ENCODE results near the gene RIMS4. TPM values are rescaled to one million over a fixed set of nuclear protein-coding genes. Genes with fewer than 3 reads are reported as not detected.

RIMS4 gene
- polyA plus RNA-seq, 1 experiment, result not detected

DNA sequence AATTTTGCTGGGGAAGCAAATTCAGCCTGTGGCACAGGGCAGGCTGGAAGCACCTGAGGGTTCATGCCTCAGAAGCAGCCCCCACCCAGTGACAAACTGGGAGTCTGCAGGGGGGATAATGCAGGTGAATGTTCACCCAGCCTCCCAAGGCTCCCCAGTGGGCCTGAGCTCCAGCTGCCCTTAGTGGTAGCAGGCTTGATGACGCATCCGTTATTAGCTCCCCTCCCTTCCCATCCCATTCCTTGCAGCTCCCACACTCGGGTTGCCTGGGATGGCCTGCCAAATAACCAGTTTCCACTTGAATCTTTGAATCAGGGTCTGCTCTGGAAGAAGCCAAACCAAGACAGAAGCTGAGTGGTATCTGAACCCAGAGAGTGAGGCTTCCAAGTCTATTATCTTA, 48.9 kb downstream of the RIMS4 start:
- ChIA-PET POLR2A (no interaction called here), CTCF (interaction anchor here (1.2 kb wide), 1 partner anchor 14 kb away, joined by 3 read pairs; no protein-coding TSS in a partner anchor)
- TF ChIP-seq, protein P1, sequence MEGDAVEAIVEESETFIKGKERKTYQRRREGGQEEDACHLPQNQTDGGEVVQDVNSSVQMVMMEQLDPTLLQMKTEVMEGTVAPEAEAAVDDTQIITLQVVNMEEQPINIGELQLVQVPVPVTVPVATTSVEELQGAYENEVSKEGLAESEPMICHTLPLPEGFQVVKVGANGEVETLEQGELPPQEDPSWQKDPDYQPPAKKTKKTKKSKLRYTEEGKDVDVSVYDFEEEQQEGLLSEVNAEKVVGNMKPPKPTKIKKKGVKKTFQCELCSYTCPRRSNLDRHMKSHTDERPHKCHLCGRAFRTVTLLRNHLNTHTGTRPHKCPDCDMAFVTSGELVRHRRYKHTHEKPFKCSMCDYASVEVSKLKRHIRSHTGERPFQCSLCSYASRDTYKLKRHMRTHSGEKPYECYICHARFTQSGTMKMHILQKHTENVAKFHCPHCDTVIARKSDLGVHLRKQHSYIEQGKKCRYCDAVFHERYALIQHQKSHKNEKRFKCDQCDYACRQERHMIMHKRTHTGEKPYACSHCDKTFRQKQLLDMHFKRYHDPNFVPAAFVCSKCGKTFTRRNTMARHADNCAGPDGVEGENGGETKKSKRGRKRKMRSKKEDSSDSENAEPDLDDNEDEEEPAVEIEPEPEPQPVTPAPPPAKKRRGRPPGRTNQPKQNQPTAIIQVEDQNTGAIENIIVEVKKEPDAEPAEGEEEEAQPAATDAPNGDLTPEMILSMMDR (IDR thresholded peaks at IDR 0.05; ENCODE audit: insufficient read depth, low read depth, low read length), result no peak
- H3K4me3 ChIP-seq (ENCODE audit: low read depth, low read length), result no peak overlapping the region
- DNase-seq (ENCODE audit: low read depth), result no peak
- H3K27me3 ChIP-seq (ENCODE audit: control insufficient read depth, insufficient read depth, low read length), result peaks cover 9% of the 10 kb centered on the region
- H3K36me3 ChIP-seq (ENCODE audit: control insufficient read depth, insufficient read depth, low read length), result no peaks in the 10 kb centered on the region

DNA sequence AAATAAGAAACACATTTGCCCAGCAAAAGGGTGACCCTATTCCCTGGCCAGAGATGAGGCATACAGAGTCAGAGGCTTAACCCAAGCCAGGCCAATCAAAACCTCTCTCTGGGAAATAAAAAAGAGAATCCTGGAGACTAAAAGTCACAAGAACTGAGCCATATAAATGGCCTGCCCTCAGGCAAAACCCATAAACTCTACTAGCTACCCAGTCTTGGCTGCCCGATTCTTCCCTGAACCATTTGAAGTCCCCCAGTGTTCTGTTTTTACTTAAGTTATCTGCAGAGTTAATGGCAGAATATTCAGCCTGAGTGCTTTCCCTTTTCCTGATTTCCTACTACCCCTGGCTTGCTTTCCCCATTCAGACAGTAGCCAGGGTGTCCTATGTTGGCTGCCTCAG, 50.8 kb downstream of the RIMS4 start:
- CTCF ChIA-PET, result no interaction called here
- DNase-seq (ENCODE audit: low read depth), result no peak
- H3K27me3 ChIP-seq (ENCODE audit: control insufficient read depth, insufficient read depth, low read length), result peaks cover 6% of the 10 kb centered on the region

DNA sequence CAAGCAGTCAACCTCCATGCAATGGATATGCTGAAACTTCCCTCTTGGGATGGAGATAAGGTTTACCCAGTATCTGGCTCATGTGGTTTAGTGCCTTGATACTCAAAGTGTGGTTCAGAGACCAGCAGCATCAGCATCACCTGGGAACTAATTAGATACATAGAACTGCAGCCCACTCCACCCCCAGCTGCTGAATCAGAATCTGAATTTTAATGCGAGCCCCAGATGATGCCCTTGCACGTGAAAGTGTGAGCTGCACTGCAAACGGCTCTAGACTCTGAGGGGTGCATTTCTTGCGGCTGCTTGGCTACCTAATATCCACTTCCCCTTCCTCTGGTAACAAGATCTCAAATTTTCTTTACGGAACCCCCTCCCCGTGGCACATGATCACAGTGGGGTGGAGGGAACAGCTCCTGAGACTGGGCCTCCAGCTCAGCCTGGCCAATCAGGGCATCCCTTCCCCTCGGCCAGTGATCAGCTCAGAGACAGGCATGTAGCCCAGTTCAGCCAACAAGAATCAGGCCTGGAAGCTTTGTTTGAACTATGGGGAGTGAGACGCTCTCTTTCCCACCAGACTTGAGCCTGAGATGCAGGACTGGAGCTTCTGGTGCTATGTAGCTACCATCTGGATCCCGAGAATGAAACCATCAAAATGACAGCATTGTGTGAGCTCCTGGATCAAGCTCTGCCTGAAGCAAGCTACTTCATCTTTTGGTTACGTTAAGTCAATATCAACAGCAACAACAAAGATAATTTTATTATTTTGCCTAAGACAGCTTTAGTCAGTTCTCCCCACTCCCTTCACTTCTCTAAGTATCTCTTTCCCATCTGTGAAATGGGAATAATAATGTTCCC, 51.9 kb downstream of the RIMS4 start:
- Histone ChIP-seq H3K27me3 (ENCODE audit: control insufficient read depth, insufficient read depth, low read length) (peaks cover 6% of the 10 kb centered on the region), H3K4me3 (ENCODE audit: low read depth, low read length) (no peak overlapping the region), H3K36me3 (ENCODE audit: control insufficient read depth, insufficient read depth, low read length) (no peaks in the 10 kb centered on the region)
- POLR2A ChIA-PET, result no interaction called here
- TF ChIP-seq, protein P1 (IDR thresholded peaks at IDR 0.05; ENCODE audit: insufficient read depth, low read depth, low read length), result no peak
- CTCF ChIA-PET, result interaction anchor here (0.5 to 2.5 kb wide), 3 partner anchors 11 to 120 kb away, joined by 3 to 11 read pairs (median 3); no protein-coding TSS in a partner anchor
- DNase-seq (ENCODE audit: low read depth), result no peak

More for the DNA sequence above, 50.8 kb downstream of the RIMS4 start:
- TF ChIP-seq, protein P1 (IDR thresholded peaks at IDR 0.05; ENCODE audit: insufficient read depth, low read depth, low read length), result no peak
- no peak overlapping the region for H3K4me3 ChIP-seq (ENCODE audit: low read depth, low read length)
- H3K36me3 ChIP-seq (ENCODE audit: control insufficient read depth, insufficient read depth, low read length), result no peaks in the 10 kb centered on the region
- POLR2A ChIA-PET, result no interaction called here

DNA sequence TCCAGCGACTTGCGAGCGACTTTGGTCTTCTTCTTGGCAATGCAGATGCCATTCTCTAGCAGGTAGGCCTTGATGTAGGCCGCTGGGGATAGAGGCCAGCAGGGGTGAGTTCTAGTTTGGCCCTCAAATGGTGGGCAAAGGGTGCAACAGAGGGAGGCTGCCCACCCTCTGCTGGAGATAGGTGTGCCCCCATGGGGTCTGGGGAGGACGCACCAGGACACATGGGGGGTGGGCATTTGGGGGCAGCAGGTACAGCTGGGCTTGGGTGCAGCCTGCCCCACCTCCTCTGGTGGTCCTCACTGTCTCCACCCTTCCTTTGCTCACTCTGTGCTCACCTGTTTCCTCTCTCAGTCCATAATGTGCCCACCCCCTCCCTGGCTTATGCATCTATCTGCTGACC, 53.4 kb downstream of the RIMS4 start:
- ChIA-PET POLR2A (no interaction called here), CTCF (interaction anchor here (2.5 kb wide), 1 partner anchor 10 kb away, joined by 11 read pairs; no protein-coding TSS in a partner anchor)
- Histone ChIP-seq H3K27me3 (ENCODE audit: control insufficient read depth, insufficient read depth, low read length) (peaks cover 10% of the 10 kb centered on the region), H3K36me3 (ENCODE audit: control insufficient read depth, insufficient read depth, low read length) (no peaks in the 10 kb centered on the region), H3K4me3 (ENCODE audit: low read depth, low read length) (no peak overlapping the region)
- TF ChIP-seq, protein P1 (IDR thresholded peaks at IDR 0.05; ENCODE audit: insufficient read depth, low read depth, low read length), result no peak
- no peak for DNase-seq (ENCODE audit: low read depth)

DNA sequence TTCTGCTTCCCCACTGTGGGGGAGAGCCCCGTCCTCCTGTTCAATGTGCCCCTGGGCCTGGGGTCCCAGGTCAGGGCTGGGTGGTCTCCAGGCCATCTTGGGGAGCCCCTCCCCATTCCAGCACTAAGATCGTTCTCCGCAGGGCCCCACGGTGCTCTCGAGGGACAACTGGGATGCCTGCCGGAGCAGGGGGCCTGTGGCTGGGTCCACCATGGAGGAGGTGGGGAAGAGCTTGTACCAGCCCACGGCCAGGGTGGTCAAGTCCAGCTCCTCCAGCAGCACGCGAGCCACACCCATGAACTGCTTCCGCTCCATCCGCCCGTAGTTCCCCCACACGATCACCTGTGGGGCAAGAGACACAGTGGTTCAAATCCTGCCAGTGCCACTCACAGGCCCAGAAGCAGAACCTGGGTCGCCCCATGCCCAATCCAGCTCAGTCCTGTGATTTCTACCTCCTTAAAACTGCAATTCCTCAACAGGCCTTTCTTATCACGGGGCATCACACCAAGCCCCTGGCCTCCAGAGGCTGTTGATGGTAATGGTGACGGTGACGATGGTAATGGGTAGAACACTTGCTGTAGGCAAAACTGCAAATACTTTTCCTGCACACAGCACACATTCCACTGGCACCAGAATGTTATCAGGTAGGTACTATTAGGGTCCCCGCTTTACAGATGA, 54.2 kb downstream of the RIMS4 start:
- TF ChIP-seq, protein P1 (IDR thresholded peaks at IDR 0.05; ENCODE audit: insufficient read depth, low read depth, low read length), result no peak
- H3K36me3 ChIP-seq (ENCODE audit: control insufficient read depth, insufficient read depth, low read length), result no peaks in the 10 kb centered on the region
- no peak for DNase-seq (ENCODE audit: low read depth)
- POLR2A ChIA-PET, result no interaction called here
- peaks cover 7% of the 10 kb centered on the region for H3K27me3 ChIP-seq (ENCODE audit: control insufficient read depth, insufficient read depth, low read length)
- H3K4me3 ChIP-seq (ENCODE audit: low read depth, low read length), result no peak overlapping the region
- CTCF ChIA-PET, result interaction anchor here (1.3 to 2.0 kb wide), 2 partner anchors 9 to 13 kb away, joined by 4 to 10 read pairs; partner anchors contain the start of gene KCNK15
